CD14-positive monocyte (primary cell): ENCODE measurements around the gene RNGTT. TPM values are rescaled to one million over a fixed set of nuclear protein-coding genes. Genes with fewer than 3 reads are reported as not detected.

Experiments
- DNase-seq, 3 donors: peaks; one replicate each; pipeline ENCODE4 v3.0.0-alpha.2; 2011 to 2022
- H2AFZ ChIP-seq: 2 replicates; pipeline ENCODE4 v1.6.0; 2012; ENCODE audit warnings: mild to moderate bottlenecking, low read depth, low read length, inconsistent platforms; ENCODE audit not compliant: insufficient read depth, poor library complexity, severe bottlenecking
- H3K27ac ChIP-seq, 2 donors: 1 replicate in 1 of 2; 2 replicates in 1 of 2; pipeline ENCODE4 v1.5.1; 2012 to 2013; ENCODE audit warnings: low read length in 2 of 2, control low read depth in 1 of 2, inconsistent platforms in 1 of 2, low read depth in 1 of 2, mild to moderate bottlenecking in 1 of 2
- H3K27me3 ChIP-seq, 2 donors: one replicate each; pipeline versions ENCODE4 v1.6.0 to v1.6.1; 2011 to 2013; ENCODE audit warnings: low read length in 2 of 2; ENCODE audit not compliant: control insufficient read depth in 2 of 2, insufficient read depth in 2 of 2
- H3K36me3 ChIP-seq, 2 donors: replicated peaks in 1 of 2; 1 replicate in 1 of 2; 2 replicates in 1 of 2; pipeline versions ENCODE4 v1.5.1 to v1.6.1; 2012 to 2013; ENCODE audit warnings: low read length in 2 of 2, control low read depth in 1 of 2, inconsistent platforms in 1 of 2, mild to moderate bottlenecking in 1 of 2; ENCODE audit not compliant: insufficient read depth in 2 of 2, control insufficient read depth in 1 of 2
- H3K4me1 ChIP-seq, 2 donors: 1 replicate in 1 of 2; 2 replicates in 1 of 2; pipeline versions ENCODE4 v1.5.1 to v1.6.1; 2012 to 2013; ENCODE audit warnings: low read length in 2 of 2, control low read depth in 1 of 2, inconsistent platforms in 1 of 2, mild to moderate bottlenecking in 1 of 2, moderate library complexity in 1 of 2; ENCODE audit not compliant: insufficient read depth in 2 of 2, control insufficient read depth in 1 of 2
- H3K4me2 ChIP-seq: replicated peaks from 2 replicates; pipeline ENCODE3; 2012; ENCODE audit warnings: low read length, moderate library complexity, mild to moderate bottlenecking; ENCODE audit not compliant: poor library complexity, severe bottlenecking; ENCODE audit errors: extremely low read depth
- H3K4me3 ChIP-seq, 3 experiments: fragments of 200-600 bp in 1 of 3; sonication (generic) in 1 of 3; replicated peaks in 1 of 3; 1 replicate in 2 of 3; 2 replicates in 1 of 3; pipeline ENCODE4 v1.5.1; 2011 to 2013; ENCODE audit warnings: low read length in 3 of 3, mild to moderate bottlenecking in 3 of 3, control low read depth in 2 of 3, low read depth in 2 of 3, inconsistent platforms in 1 of 3, moderate library complexity in 1 of 3
- H3K79me2 ChIP-seq: 2 replicates; pipeline ENCODE4 v1.6.0; 2012; ENCODE audit warnings: mild to moderate bottlenecking, control low read depth, inconsistent platforms, low read length, moderate library complexity; ENCODE audit not compliant: insufficient read depth
- H3K9ac ChIP-seq: 2 replicates; pipeline ENCODE4 v1.6.0; 2017; ENCODE audit warnings: low read length, mild to moderate bottlenecking; ENCODE audit not compliant: insufficient read depth, poor library complexity, severe bottlenecking
- H3K9me3 ChIP-seq, 2 donors: replicated peaks in 1 of 2; 1 replicate in 1 of 2; 2 replicates in 1 of 2; pipeline versions ENCODE4 v1.5.1 to v1.6.1; 2012 to 2013; ENCODE audit warnings: low read length in 2 of 2, control low read depth in 1 of 2; ENCODE audit not compliant: control insufficient read depth in 1 of 2, insufficient read depth in 1 of 2
- H4K20me1 ChIP-seq: 2 replicates; pipeline ENCODE4 v1.6.0; 2012; ENCODE audit warnings: mild to moderate bottlenecking, low read length, control low read depth, moderate library complexity; ENCODE audit not compliant: insufficient read depth
- H3K27ac Mint-ChIP-seq, 7 donors: one replicate each; pipeline ENCODE4 v1.8.0; 2020; ENCODE audit warnings: mild to moderate bottlenecking in 7 of 7, mixed read lengths in 7 of 7, moderate library complexity in 6 of 7, inconsistent platforms in 2 of 7
- H3K27me3 Mint-ChIP-seq, 3 donors: one replicate each; pipeline ENCODE4 v1.8.0; 2021 to 2022; ENCODE audit warnings: low read depth in 3 of 3, mild to moderate bottlenecking in 3 of 3, mixed read lengths in 3 of 3, moderate library complexity in 3 of 3, inconsistent platforms in 1 of 3
- H3K36me3 Mint-ChIP-seq, 2 donors: one replicate each; pipeline ENCODE4 v1.8.0; 2020; ENCODE audit warnings: mixed read lengths in 2 of 2, inconsistent platforms in 1 of 2, mild to moderate bottlenecking in 1 of 2
- H3K4me1 Mint-ChIP-seq: one replicate; pipeline ENCODE4 v1.8.0; 2020; ENCODE audit warnings: mild to moderate bottlenecking, mixed read lengths
- H3K4me3 Mint-ChIP-seq, 2 donors: one replicate each; pipeline ENCODE4 v1.8.0; 2020; ENCODE audit warnings: mild to moderate bottlenecking in 2 of 2, mixed read lengths in 2 of 2, moderate library complexity in 1 of 2
- H3K9me3 Mint-ChIP-seq, 7 donors: one replicate each; pipeline ENCODE4 v1.8.0; 2020 to 2022; ENCODE audit warnings: mixed read lengths in 7 of 7, mild to moderate bottlenecking in 6 of 7, moderate library complexity in 6 of 7, inconsistent platforms in 2 of 7
- WGBS: methylation state at CpG from one replicate; pipeline ENCODE4 v1.1.5; 2013; ENCODE audit warnings: missing lambda C conversion rate; ENCODE audit not compliant: insufficient coverage; 5-methylcytosine and 5-hydroxymethylcytosine counted together
- intact Hi-C, 2 donors: fragments of 100-400 bp; cut with micrococcal nuclease; formaldehyde crosslinking; loops; one replicate each; pipeline versions ENCODE4 v1.15.0 to v1.15.1; 2023
- polyA plus RNA-seq, 3 donors: library from polyadenylated mRNA; depleted of rRNA in 1 of 3; unstranded in 2 of 3; stranded (reverse) in 1 of 3; fragments of 300-500 nt in 2 of 3; fragments of >200 nt in 1 of 3; fragmentation: Illumina TruSeq in 2 of 3; gene quantifications; 1 replicate in 2 of 3; 2 replicates in 1 of 3; pipeline ENCODE4 v1.2.3, GENCODE V29; 2012 to 2021
- TF ChIP-seq, protein P1 (sequence below): fragments of 200-600 bp; IDR thresholded peaks from one replicate; pipeline ENCODE4 v1.8.0; 2022; ENCODE audit warnings: antibody characterized with exemption, mild to moderate bottlenecking

The RNGTT gene
- polyA plus RNA-seq, 3 donors, result 2.3 to 8.6 (median 5.8) TPM

DNA sequence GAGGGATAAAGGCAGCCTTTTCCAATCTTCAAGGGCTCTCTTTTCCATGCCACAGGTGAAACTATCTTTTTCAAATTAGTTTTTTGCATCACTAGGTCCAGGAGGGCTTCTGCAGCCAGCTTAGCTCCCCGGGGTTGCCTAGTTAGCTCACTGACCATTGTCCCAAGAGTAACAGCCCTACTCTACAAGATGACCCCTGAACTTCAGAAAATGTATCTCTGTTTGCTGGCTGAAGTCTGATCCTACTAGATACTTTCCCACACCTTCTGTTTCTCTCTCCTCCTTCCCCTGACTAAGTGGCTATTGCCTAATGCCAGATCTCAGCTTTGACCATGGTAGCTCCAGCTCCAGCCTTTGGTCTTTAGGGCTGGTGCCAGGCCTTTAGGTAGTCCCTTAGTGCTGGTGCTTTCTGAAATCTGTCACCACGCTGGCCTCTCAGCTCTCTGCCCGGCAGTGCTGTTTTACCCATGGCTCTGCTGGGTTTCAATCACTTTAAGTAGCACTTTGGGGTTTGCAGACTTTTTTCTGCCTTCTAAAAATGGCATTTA lies 255.1 kb downstream of the RNGTT start:
- Histone ChIP-seq H4K20me1 (no peaks in the 10 kb centered on the region), H3K27me3 (no peaks in the 10 kb centered on the region), H3K9me3 (no peaks in the 10 kb centered on the region), H3K36me3 (no peaks in the 10 kb centered on the region), H3K4me3 (no peak overlapping the region), H3K4me1 (no peaks in the 10 kb centered on the region), H3K4me2 (no peak overlapping the region), H3K9ac (no peak overlapping the region), H2AFZ (no peak overlapping the region), H3K79me2 (no peaks in the 10 kb centered on the region), H3K27ac (no peak overlapping the region)
- TF ChIP-seq, protein P1, sequence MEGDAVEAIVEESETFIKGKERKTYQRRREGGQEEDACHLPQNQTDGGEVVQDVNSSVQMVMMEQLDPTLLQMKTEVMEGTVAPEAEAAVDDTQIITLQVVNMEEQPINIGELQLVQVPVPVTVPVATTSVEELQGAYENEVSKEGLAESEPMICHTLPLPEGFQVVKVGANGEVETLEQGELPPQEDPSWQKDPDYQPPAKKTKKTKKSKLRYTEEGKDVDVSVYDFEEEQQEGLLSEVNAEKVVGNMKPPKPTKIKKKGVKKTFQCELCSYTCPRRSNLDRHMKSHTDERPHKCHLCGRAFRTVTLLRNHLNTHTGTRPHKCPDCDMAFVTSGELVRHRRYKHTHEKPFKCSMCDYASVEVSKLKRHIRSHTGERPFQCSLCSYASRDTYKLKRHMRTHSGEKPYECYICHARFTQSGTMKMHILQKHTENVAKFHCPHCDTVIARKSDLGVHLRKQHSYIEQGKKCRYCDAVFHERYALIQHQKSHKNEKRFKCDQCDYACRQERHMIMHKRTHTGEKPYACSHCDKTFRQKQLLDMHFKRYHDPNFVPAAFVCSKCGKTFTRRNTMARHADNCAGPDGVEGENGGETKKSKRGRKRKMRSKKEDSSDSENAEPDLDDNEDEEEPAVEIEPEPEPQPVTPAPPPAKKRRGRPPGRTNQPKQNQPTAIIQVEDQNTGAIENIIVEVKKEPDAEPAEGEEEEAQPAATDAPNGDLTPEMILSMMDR, result no peak
- no peaks in the 10 kb centered on the region for H3K4me1 Mint-ChIP-seq
- peak overlapping the region in 1 of 7 donors; percentile 64 for H3K27ac Mint-ChIP-seq
- no peak overlapping the region for H3K4me3 Mint-ChIP-seq
- 100% methylated on average over 2 of the region's 3 CpGs for WGBS
- H3K9me3 Mint-ChIP-seq, result peaks cover 0 to 4% (median 0%) of the 10 kb centered on the region in 7 donors
- H3K27me3 Mint-ChIP-seq, result no peaks in the 10 kb centered on the region
- peaks cover 3 to 6% of the 10 kb centered on the region in 2 donors for H3K36me3 Mint-ChIP-seq
- no peak for DNase-seq
- intact Hi-C loops, result no loop called here

DNA sequence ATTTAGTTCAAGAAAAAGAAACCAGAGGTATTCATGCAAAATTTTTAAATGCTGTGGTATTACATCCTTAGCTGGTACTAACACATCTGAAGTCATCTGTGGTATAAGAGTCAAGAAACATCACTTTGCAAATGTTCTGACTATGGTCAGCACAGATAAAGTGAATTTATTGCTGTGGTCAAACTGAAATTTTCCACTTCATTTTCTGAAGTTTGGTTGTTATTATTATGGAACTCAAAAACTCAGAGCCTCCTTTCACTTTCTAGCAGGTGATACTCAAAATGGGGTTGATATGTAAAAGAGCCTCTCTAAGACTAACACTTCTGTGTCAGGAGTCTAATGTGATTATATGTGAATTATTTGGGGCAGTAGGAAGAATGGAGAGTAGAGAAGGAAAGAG lies 257.8 kb downstream of the RNGTT start:
- peaks cover 3 to 4% of the 10 kb centered on the region in 2 donors for H3K36me3 Mint-ChIP-seq
- no peak overlapping the region for H3K4me3 ChIP-seq
- no peaks in the 10 kb centered on the region for H3K79me2 ChIP-seq
- no peaks in the 10 kb centered on the region for H3K27me3 ChIP-seq
- H3K4me2 ChIP-seq, result no peak overlapping the region
- intact Hi-C loops, result no loop called here
- no peaks in the 10 kb centered on the region for H3K4me1 Mint-ChIP-seq
- H3K9me3 Mint-ChIP-seq, result peaks cover 0 to 4% (median 0%) of the 10 kb centered on the region in 7 donors
- H3K4me1 ChIP-seq, result no peaks in the 10 kb centered on the region
- TF ChIP-seq, protein P1, result no peak
- H2AFZ ChIP-seq, result no peak overlapping the region
- DNase-seq, result no peak
- no peak overlapping the region for H3K9ac ChIP-seq
- H3K27ac ChIP-seq, result no peak overlapping the region
- no peaks in the 10 kb centered on the region for H3K27me3 Mint-ChIP-seq
- no peak overlapping the region for H3K4me3 Mint-ChIP-seq
- no peaks in the 10 kb centered on the region for H3K36me3 ChIP-seq
- peak overlapping the region in 1 of 7 donors; percentile 21 for H3K27ac Mint-ChIP-seq
- no peaks in the 10 kb centered on the region for H3K9me3 ChIP-seq
- H4K20me1 ChIP-seq, result no peaks in the 10 kb centered on the region
